Stomach (tissue), 4 donors: Measurements from ENCODE around the gene PPP3R1.

Experiments
- CTCF ChIP-seq, 7 experiments: fragments of 450-650 bp in 4 of 7; fragments of 200-600 bp in 3 of 7; sonication (generic) in 3 of 7; IDR thresholded peaks; one replicate each; pipeline ENCODE4 v1.5.1; 2016 to 2019; ENCODE audit warnings: antibody characterized with exemption in 7 of 7, control low read depth in 2 of 7, mild to moderate bottlenecking in 1 of 7
- EP300 ChIP-seq: sonication (generic); formaldehyde crosslinking; IDR thresholded peaks from one replicate; pipeline ENCODE4 v1.6.1; 2017; ENCODE audit warnings: antibody characterized with exemption
- POLR2A ChIP-seq, 4 donors: fragments of 450-650 bp; IDR thresholded peaks; one replicate each; pipeline ENCODE4 v1.6.1; 2016; ENCODE audit warnings: antibody characterized with exemption in 4 of 4, control low read depth in 2 of 4, mild to moderate bottlenecking in 1 of 4, moderate library complexity in 1 of 4
- POLR2AphosphoS5 ChIP-seq, 3 donors: sonication (generic); formaldehyde crosslinking; IDR thresholded peaks; one replicate each; pipeline ENCODE4 v1.6.1; 2016; ENCODE audit warnings: antibody characterized with exemption in 3 of 3

- TF ChIP-seq CTCF (IDR thresholded peaks at IDR 0.05) (no peak), POLR2AphosphoS5 (IDR thresholded peaks at IDR 0.05) (no peak), EP300 (no peak), POLR2A (IDR thresholded peaks at IDR 0.05) (no peak)
Observed at GRCh38 chr2:68272246-68272994, 20.1 kb upstream of the PPP3R1 start.
